MCF 10A (cell line): ENCODE data around the gene HBEGF. TPM values are rescaled to one million over a fixed set of nuclear protein-coding genes. Genes with fewer than 3 reads are reported as not detected.

ENCODE experiments used
- BruUV-seq: library from RNA; stranded (reverse); fragments of 400-500 nt; replicated peaks from 2 replicates; lab custom pipeline; 2021; lab: Mats Ljungman, UMichigan
- CTCF ChIA-PET: fragments of 300-600 bp; sonication (Branson Sonifier 250); formaldehyde crosslinking; extraction: SDS; loops from one replicate; lab custom pipeline; 2021; ENCODE audit warnings: antibody characterized with exemption, inconsistent platforms; lab: Yijun Ruan, JAX
- POLR2A ChIA-PET: fragments of 300-600, 350-650 bp; sonication (Branson Sonifier 250); formaldehyde crosslinking; extraction: SDS; loops from one replicate; lab custom pipeline; 2020; ENCODE audit warnings: antibody characterized with exemption, inconsistent platforms; lab: Yijun Ruan, JAX
- DNase-seq: peaks from one replicate; pipeline ENCODE4 v3.0.0-alpha.2; 2018; ENCODE audit not compliant: unreplicated experiment
- H3K27ac Mint-ChIP-seq: one replicate; pipeline ENCODE4 v1.8.0; 2022; ENCODE audit warnings: mild to moderate bottlenecking, low read depth, mixed read lengths; ENCODE audit not compliant: unreplicated experiment
- H3K27me3 Mint-ChIP-seq: one replicate; pipeline ENCODE4 v1.8.0; 2022; ENCODE audit warnings: mixed read lengths; ENCODE audit not compliant: insufficient read depth, unreplicated experiment
- H3K36me3 Mint-ChIP-seq: one replicate; pipeline ENCODE4 v1.8.0; 2022; ENCODE audit warnings: mild to moderate bottlenecking, moderate library complexity, mixed read lengths; ENCODE audit not compliant: insufficient read depth, unreplicated experiment
- H3K4me1 Mint-ChIP-seq: one replicate; pipeline ENCODE4 v1.8.0; 2022; ENCODE audit warnings: mixed read lengths; ENCODE audit not compliant: insufficient read depth, unreplicated experiment
- H3K4me3 Mint-ChIP-seq: one replicate; pipeline ENCODE4 v1.8.0; 2022; ENCODE audit warnings: mild to moderate bottlenecking, moderate library complexity, mixed read lengths; ENCODE audit not compliant: unreplicated experiment
- H3K9me3 Mint-ChIP-seq: one replicate; pipeline ENCODE4 v1.8.0; 2022; ENCODE audit warnings: mixed read lengths; ENCODE audit not compliant: unreplicated experiment
- CTCF ChIP-seq: fragments of 200-600 bp; IDR thresholded peaks from one replicate; pipeline ENCODE4 v1.8.0; 2022; ENCODE audit warnings: antibody characterized with exemption, mild to moderate bottlenecking; ENCODE audit not compliant: unreplicated experiment
- intact Hi-C: fragments of 100-400 bp; cut with micrococcal nuclease; formaldehyde crosslinking; loops from 2 replicates; pipeline ENCODE4 v1.14.1; 2022
- total RNA-seq: library from RNA; stranded (reverse); gene quantifications from 2 replicates; pipeline ENCODE4 v1.2.3, GENCODE V29; 2022

The HBEGF gene
- total RNA-seq, 1 experiment from 2014 or later = 55.7 TPM

GRCh38 chr5:140371356-140372151, 25.2 kb upstream of the HBEGF start:
- H3K27ac Mint-ChIP-seq = no peak overlapping the region
- POLR2A ChIA-PET = interaction anchor here (0.8 to 3.2 kb wide), 4 partner anchors 21 to 319 kb away, joined by 3 to 30 read pairs (median 4); partner anchors contain the start of genes ANKHD1, HARS1 and HARS2
- no TSS peak for BruUV-seq

GRCh38 chr5:140367256-140368013, 21.0 kb upstream of the HBEGF start:
- BruUV-seq = no TSS peak
- CTCF ChIA-PET = interaction anchor here (0.5 to 10.7 kb wide), 9 partner anchors 9 to 292 kb away, joined by 3 to 286 read pairs (median 8); partner anchors contain the start of gene HBEGF
- Mint-ChIP-seq H3K36me3 (no peaks in the 10 kb centered on the region), H3K9me3 (no peaks in the 10 kb centered on the region), H3K27me3 (no peaks in the 10 kb centered on the region), H3K4me3 (no peak overlapping the region), H3K27ac (no peak overlapping the region), H3K4me1 (no peaks in the 10 kb centered on the region)
- no peak for DNase-seq
- POLR2A ChIA-PET = interaction anchor here (0.8 to 1.2 kb wide), 3 partner anchors 10 to 263 kb away, joined by 3 read pairs; partner anchors contain the start of gene EIF4EBP3
- peak; percentile 27 for TF ChIP-seq CTCF
- intact Hi-C loops = no loop called here

More at GRCh38 chr5:140371356-140372151, 25.2 kb upstream of the HBEGF start:
- Mint-ChIP-seq H3K4me1 (peaks cover 8% of the 10 kb centered on the region), H3K9me3 (no peaks in the 10 kb centered on the region), H3K4me3 (no peak overlapping the region), H3K36me3 (no peaks in the 10 kb centered on the region), H3K27me3 (no peaks in the 10 kb centered on the region)
- no peak for DNase-seq
- intact Hi-C loops = loop anchor here (2.0 to 5.0 kb wide), 2 partner anchors 267 to 671 kb away; partner anchors contain the start of gene TMCO6
- CTCF ChIA-PET = interaction anchor here (0.6 to 5.7 kb wide), 39 partner anchors 9 to 602 kb away, joined by 3 to 66 read pairs (median 5); partner anchors contain the start of genes ANKHD1, EIF4EBP3, IK and SLC4A9
- TF ChIP-seq CTCF = no peak

- no peak overlapping the region for H3K27ac Mint-ChIP-seq
- no peaks in the 10 kb centered on the region for H3K9me3 Mint-ChIP-seq
- no peaks in the 10 kb centered on the region for H3K4me1 Mint-ChIP-seq
- no peak for DNase-seq
- no TSS peak for BruUV-seq
- ChIA-PET POLR2A (interaction anchor here (0.8 to 1.4 kb wide), 6 partner anchors 9 to 324 kb away, joined by 3 to 4 read pairs (median 3); partner anchors contain the start of genes EIF4EBP3, HARS1 and HARS2), CTCF (interaction anchor here (0.5 to 10.7 kb wide), 16 partner anchors 8 to 354 kb away, joined by 3 to 286 read pairs (median 5); partner anchors contain the start of gene HBEGF)
- no peak for TF ChIP-seq CTCF
- no peaks in the 10 kb centered on the region for H3K27me3 Mint-ChIP-seq
- intact Hi-C loops = no loop called here
- no peak overlapping the region for H3K4me3 Mint-ChIP-seq
- no peaks in the 10 kb centered on the region for H3K36me3 Mint-ChIP-seq
Observed at GRCh38 chr5:140366589-140367255, 20.3 kb upstream of the HBEGF start.
